Smooth muscle cell of the brain vasculature (primary cell): ENCODE measurements around the gene PTCD1.
"Not testable (repeated sequence)": the region's sequence is repeated elsewhere in the genome, so short reads cannot be mapped to it uniquely, and the experiment has no call there.

Experiments used
- DNase-seq: peaks from one replicate; pipeline ENCODE4 v3.0.0-alpha.2; 2012; ENCODE audit warnings: low read depth, low spot score

The PTCD1 gene

DNA sequence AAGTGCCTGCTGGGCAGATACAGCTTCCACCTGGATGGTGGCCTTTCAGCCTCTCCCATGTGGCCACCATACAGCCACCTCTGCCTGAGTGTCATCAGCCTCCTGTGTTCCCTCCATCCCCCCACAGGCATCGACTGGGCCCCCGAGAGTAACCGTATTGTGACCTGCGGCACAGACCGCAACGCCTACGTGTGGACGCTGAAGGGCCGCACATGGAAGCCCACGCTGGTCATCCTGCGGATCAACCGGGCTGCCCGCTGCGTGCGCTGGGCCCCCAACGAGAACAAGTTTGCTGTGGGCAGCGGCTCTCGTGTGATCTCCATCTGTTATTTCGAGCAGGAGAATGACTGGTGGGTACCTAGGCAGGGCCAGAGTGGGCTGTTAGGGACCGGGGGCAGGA is 50.7 kb downstream of the PTCD1 start:
- DNase-seq: no peak

- not testable (repeated sequence) for DNase-seq
Measured at GRCh38 chr7:99387239-99387635, 51.4 kb downstream of the PTCD1 start.

- DNase-seq: no peak
Measured at GRCh38 chr7:99386584-99387238, 51.9 kb downstream of the PTCD1 start.

DNA sequence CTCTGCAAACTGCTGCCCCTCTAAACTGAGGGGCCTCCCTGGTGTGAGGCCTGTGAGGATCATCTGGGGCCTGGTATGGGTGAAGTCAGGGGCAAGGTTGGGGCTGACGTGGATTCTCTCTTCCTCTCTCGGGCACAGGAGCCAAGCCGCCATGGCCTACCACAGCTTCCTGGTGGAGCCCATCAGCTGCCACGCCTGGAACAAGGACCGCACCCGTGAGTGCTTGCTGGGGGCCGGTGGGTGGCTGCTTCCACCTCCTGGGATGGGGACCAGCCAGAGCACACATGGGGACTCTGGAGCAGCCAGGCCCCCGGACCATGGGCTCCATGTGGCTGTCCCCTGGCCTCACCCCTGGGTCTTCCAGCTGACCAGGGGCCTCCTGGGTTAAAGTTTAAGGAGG is 53.0 kb downstream of the PTCD1 start:
- no peak for DNase-seq

DNA sequence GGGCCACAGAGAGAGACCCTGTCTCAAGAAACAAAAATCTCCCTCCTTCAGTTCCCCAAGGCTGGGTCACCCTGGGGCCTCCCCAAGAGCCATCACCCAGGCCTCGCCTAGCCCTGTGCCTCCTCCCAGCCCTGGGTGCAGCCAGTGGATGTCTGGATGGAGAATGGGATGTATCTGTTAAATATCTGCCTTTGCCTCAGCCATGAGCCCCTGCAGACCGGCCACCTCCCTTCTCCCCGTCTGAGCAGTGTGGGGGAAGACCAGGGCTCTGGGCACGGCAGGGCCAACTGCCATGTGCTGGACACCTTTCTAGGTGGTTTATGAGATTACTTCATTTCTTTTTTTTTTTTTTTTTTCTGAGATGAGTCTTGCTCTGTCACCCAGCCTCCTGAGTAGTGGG is 54.1 kb downstream of the PTCD1 start:
- no peak for DNase-seq

GRCh38 chr7:99383791-99384370 is 54.7 kb downstream of the PTCD1 start:
- no peak for DNase-seq

GRCh38 chr7:99383203-99383602 is 55.4 kb downstream of the PTCD1 start:
- no peak for DNase-seq

- no peak for DNase-seq
Measured at GRCh38 chr7:99381664-99382075, 56.9 kb downstream of the PTCD1 start.

GRCh38 chr7:99380823-99381663 is 57.6 kb downstream of the PTCD1 start:
- no peak for DNase-seq

- no peak for DNase-seq
Measured at GRCh38 chr7:99380032-99380822, 58.4 kb downstream of the PTCD1 start.

- not testable (repeated sequence) for DNase-seq
Measured at GRCh38 chr7:99379693-99380031, 58.9 kb downstream of the PTCD1 start.

DNA sequence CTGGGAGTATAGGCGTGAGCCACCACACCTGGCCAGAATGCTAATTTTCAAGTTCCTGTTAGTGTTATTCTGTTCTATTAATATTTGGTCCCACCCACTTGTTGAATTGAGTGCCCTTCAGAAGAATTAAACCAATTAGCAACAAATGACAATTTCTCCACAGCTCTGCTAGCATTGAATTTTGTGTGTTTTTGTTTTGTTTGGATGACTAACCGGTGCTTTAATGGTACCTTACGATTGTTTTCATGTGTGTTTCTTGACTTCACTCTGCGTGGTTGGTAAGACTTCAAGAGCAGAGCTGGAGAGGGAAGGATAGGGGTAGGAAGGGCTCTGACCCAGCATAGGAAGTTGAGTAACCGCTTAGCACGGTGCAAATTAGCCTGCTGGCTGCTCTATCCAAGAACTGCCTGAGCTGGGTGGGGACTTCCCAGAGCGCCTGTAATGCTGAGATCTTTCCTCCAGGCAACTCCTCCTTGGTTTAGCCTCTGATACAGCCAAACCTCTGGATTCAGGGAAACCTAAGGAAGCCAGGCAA is 59.5 kb downstream of the PTCD1 start:
- DNase-seq: peak; percentile 41

GRCh38 chr7:99375070-99375807 is 63.4 kb downstream of the PTCD1 start:
- DNase-seq: no peak

DNA sequence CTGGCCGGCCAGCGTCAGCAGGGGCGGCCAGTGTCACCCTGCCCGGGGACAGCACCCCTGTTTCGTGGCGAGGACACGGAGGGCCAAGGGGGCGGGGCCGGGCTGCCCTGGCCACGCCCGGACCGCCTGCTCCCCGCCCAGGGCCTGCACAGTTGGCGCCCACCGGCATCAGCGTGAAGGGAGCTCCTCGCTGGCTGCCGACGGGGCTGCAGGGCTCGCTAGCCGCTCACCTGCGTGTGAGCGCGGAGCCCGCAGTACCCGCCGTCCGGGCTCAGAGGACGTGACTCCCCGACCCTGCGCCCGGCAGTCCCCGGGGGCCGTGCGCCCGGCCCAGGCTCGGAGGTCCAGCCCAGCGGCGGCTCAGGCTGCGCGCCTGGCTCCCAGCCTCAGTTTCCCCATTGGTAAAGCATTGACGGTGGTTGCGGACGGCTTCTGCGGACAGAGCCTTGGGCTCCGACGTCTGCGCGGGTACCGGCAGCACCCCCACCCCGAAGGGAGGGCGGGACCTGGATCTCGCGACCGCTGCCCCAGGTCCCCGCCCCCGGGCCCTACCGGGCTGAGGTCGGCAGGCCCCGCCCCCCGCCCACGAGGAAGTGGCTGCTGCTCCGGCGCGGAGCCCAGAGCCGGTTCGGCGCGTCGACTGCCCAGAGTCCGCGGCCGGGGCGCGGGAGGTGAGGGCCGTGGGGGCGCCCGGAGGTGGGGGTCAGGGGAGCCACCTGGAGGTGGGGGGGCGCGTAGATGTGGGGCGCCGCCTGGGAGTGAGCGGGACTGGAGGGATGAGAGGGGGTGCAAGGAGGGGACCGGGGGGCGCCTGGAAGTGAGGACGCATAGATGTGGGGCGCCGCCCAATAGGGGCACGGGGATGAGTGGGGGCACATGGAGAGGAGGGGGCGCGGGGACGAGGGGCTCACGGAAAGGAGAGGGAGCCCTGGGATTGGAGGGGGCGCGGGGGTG is 64.2 kb downstream of the PTCD1 start, which contains the start of gene ARPC1B:
Gene ARPC1B (plus strand): TSS at position 620 of the 954 bp plus-strand sequence. CDS start 10,985 bp downstream, outside the sequence.
- no peak for DNase-seq

DNA sequence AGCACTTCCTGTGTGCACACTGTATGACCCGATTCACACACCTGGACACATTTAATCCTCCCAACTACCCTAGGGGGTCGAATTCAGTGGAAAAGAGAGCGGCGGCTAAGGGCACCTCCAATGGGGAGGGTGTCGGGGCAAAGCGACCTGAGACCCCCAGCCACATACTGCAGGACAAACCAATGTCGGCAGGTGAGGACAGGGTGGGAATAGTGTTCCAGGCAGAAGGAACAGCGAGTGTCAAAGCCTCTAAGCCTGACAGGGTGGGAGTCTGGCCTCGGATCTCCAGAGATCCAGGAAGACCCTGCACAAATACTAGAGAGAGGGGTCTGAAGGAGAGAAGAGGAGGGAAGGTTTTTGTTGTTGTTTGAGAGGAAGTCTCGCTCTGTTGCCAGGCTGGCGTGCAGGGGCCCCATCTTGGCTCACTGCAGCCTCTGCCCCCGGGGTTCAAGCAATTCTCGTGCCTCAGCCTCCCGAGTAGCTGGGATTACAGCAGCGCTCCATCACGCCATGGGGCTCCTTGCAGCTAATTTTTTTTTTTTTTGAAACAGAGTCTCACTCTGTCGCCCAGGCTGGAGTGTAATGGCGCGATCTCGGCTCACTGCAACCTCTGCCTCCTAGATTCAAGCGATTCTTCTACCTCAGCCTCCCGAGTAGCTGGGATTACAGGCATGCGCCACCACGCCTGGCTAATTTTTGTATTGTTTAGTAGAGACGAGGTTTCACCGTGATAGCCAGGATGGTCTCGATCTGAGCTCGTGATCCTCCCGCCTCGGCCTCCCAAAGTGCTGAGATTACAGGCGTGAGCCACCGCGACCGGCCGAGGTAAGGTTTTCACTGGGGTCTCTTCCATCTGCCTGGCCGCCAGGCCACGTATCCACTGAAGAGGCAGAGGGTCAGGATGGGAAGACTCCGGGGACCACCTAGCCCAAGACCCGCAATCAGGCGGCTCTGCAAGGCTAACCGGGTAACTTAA is 65.2 kb downstream of the PTCD1 start:
- no peak for DNase-seq

- no peak for DNase-seq
Measured at GRCh38 chr7:99372275-99373090, 66.1 kb downstream of the PTCD1 start.

GRCh38 chr7:99371376-99371920 is 67.2 kb downstream of the PTCD1 start:
- no peak for DNase-seq
